Forelimb muscle (tissue), 1 donor: ENCODE results near the gene NFAM1. TPM values are rescaled to one million over a fixed set of nuclear protein-coding genes. Genes with fewer than 3 reads are reported as not detected.

ENCODE experiments used
- DNase-seq: peaks from one replicate; pipeline ENCODE4 v3.0.0-alpha.2; 2013; ENCODE audit warnings: low read depth
- polyA plus RNA-seq: library from polyadenylated mRNA; unstranded; fragments of 120-200 nt; gene quantifications from one replicate; pipeline ENCODE4 v1.2.1, GENCODE V29; 2013; ENCODE audit not compliant: insufficient read length

Gene NFAM1
- polyA plus RNA-seq, 1 donor, result 0.56 TPM

GRCh38 chr22:42383851-42384417 is 48.3 kb downstream of the NFAM1 start:
- no peak for DNase-seq

GRCh38 chr22:42383287-42383686 is 48.9 kb downstream of the NFAM1 start:
- no peak for DNase-seq

- DNase-seq, result no peak
Observed at GRCh38 chr22:42380769-42381551, 51.2 kb downstream of the NFAM1 start.

- DNase-seq, result no peak
Observed at GRCh38 chr22:42379966-42380537, 52.2 kb downstream of the NFAM1 start.

GRCh38 chr22:42376711-42377554 is 55.3 kb downstream of the NFAM1 start:
- no peak for DNase-seq

- no peak for DNase-seq
Observed at GRCh38 chr22:42375982-42376381, 56.2 kb downstream of the NFAM1 start.

- no peak for DNase-seq
Observed at GRCh38 chr22:42372976-42373375, 59.2 kb downstream of the NFAM1 start.

- DNase-seq, result no peak
Observed at GRCh38 chr22:42371501-42371900, 60.7 kb downstream of the NFAM1 start.

- no peak for DNase-seq
Observed at GRCh38 chr22:42371099-42371498, 61.1 kb downstream of the NFAM1 start.

- DNase-seq, result peak; percentile 62
Observed at GRCh38 chr22:42369250-42370041, 62.8 kb downstream of the NFAM1 start.

GRCh38 chr22:42368379-42369249 is 63.6 kb downstream of the NFAM1 start:
- no peak for DNase-seq

GRCh38 chr22:42367980-42368378 is 64.2 kb downstream of the NFAM1 start:
- DNase-seq, result no peak

GRCh38 chr22:42366806-42367581 is 65.2 kb downstream of the NFAM1 start:
- no peak for DNase-seq

- DNase-seq, result no peak
Observed at GRCh38 chr22:42365942-42366695, 66.1 kb downstream of the NFAM1 start.

- DNase-seq, result peak; percentile 45
Observed at GRCh38 chr22:42365111-42365865, 66.9 kb downstream of the NFAM1 start.

GRCh38 chr22:42364604-42365110 is 67.5 kb downstream of the NFAM1 start:
- no peak for DNase-seq

GRCh38 chr22:42363892-42364291 is 68.3 kb downstream of the NFAM1 start:
- DNase-seq, result no peak

- DNase-seq, result no peak
Observed at GRCh38 chr22:42361523-42361922, 70.7 kb downstream of the NFAM1 start.
